GM12878 (cell line): ENCODE results near the gene CPLX1. TPM values are rescaled to one million over a fixed set of nuclear protein-coding genes. Genes with fewer than 3 reads are reported as not detected.
"Not testable (repeated sequence)": the region's sequence is repeated elsewhere in the genome, so short reads cannot be mapped to it uniquely, and the experiment has no call there.

ENCODE experiments used
- ATAC-seq: fragments of 200-7000 bp; cut with Tn5 transposase; 3 replicates; pipeline ENCODE4 v1.9.1; 2020; ENCODE audit warnings: mild to moderate bottlenecking, moderate library complexity
- BruUV-seq: library from RNA; stranded (reverse); fragments of 400-500 nt; replicated peaks from 2 replicates; lab custom pipeline; 2021; lab: Mats Ljungman, UMichigan
- CTCF ChIA-PET: fragments of 300-600 bp; sonication (Branson Sonifier 250); formaldehyde crosslinking; extraction: SDS; loops from one replicate; lab custom pipeline; 2021; ENCODE audit warnings: inconsistent platforms; lab: Yijun Ruan, JAX
- POLR2A ChIA-PET: fragments of 350-600 bp; formaldehyde crosslinking; extraction: SDS; loops from one replicate; lab custom pipeline; 2021; ENCODE audit warnings: inconsistent platforms; lab: Charles Lee
- RAD21 ChIA-PET: fragments of 300-600 bp; sonication (Branson Sonifier 250); formaldehyde crosslinking; loops from one replicate; lab custom pipeline; 2023; ENCODE audit warnings: antibody characterized with exemption; ENCODE audit not compliant: unreplicated experiment; lab: Charles Lee
- SMC1A ChIA-PET: fragments of 300-600 bp; sonication (Branson Sonifier 250); formaldehyde crosslinking; loops from one replicate; lab custom pipeline; 2023; ENCODE audit not compliant: unreplicated experiment, uncharacterized antibody; lab: Charles Lee
- DNase-seq: peaks from one replicate; pipeline ENCODE4 v3.0.0-alpha.2; 2011; ENCODE audit warnings: low read depth, low spot score
- FAIRE-seq: peaks from 3 replicates; lab custom pipeline; 2011; peaks lifted over from hg19 to GRCh38; lab: Jason Lieb, UNC
- H2AFZ ChIP-seq: 2 replicates; pipeline ENCODE4 v1.6.0; 2011; ENCODE audit warnings: low read depth, low read length, control low read depth; ENCODE audit not compliant: control insufficient read depth
- H3K27ac ChIP-seq: 2 replicates; pipeline ENCODE4 v1.5.1; 2011; ENCODE audit warnings: control low read depth; ENCODE audit not compliant: control insufficient read depth, insufficient read depth
- H3K27me3 ChIP-seq, 2 experiments: replicated peaks in 1 of 2; 2 replicates each; pipeline versions ENCODE4 v1.6.0 to v1.6.1; 2011; ENCODE audit warnings: low read length in 1 of 2; ENCODE audit not compliant: control insufficient read depth in 2 of 2, insufficient read depth in 2 of 2
- H3K36me3 ChIP-seq, 2 experiments: 2 replicates each; pipeline ENCODE4 v1.5.1; 2011; ENCODE audit warnings: low read length in 1 of 2; ENCODE audit not compliant: control insufficient read depth in 2 of 2, insufficient read depth in 2 of 2
- H3K4me1 ChIP-seq: 2 replicates; pipeline ENCODE4 v1.6.1; 2011; ENCODE audit warnings: mild to moderate bottlenecking, low read length, moderate library complexity, mixed read lengths; ENCODE audit not compliant: control insufficient read depth, insufficient read depth
- H3K4me2 ChIP-seq: 2 replicates; pipeline ENCODE4 v1.6.0; 2011; ENCODE audit warnings: control low read depth; ENCODE audit not compliant: control insufficient read depth, insufficient read depth
- H3K4me3 ChIP-seq: fragments of 200-600 bp; sonication (generic); 2 replicates; pipeline ENCODE4 v1.5.1; 2016
- H3K79me2 ChIP-seq: 2 replicates; pipeline ENCODE4 v1.6.0; 2011; ENCODE audit warnings: low read length; ENCODE audit not compliant: control insufficient read depth, insufficient read depth
- H3K9ac ChIP-seq: 2 replicates; pipeline ENCODE4 v1.8.0; 2011; ENCODE audit warnings: low read length, control low read depth, mixed read lengths; ENCODE audit not compliant: control insufficient read depth, insufficient read depth
- H3K9me3 ChIP-seq: replicated peaks from 3 replicates; pipeline ENCODE4 v1.5.1; 2011; ENCODE audit warnings: mild to moderate bottlenecking, low read length; ENCODE audit not compliant: control insufficient read depth, insufficient read depth
- H4K20me1 ChIP-seq: 2 replicates; pipeline ENCODE4 v1.6.0; 2011; ENCODE audit not compliant: control insufficient read depth, insufficient read depth
- SRF ChIP-seq, 2 experiments: IDR thresholded peaks; 2 replicates each; pipeline ENCODE4 v1.6.1; 2011; ENCODE audit warnings: low read depth in 2 of 2, low read length in 2 of 2, mild to moderate bottlenecking in 1 of 2, moderate library complexity in 1 of 2
- WGBS: methylation state at CpG from one replicate; pipeline ENCODE4 v1.1.6; 2016; ENCODE audit warnings: low lambda C conversion rate; ENCODE audit not compliant: insufficient replicate concordance, insufficient coverage; ENCODE audit errors: missing lambda C conversion rate; 5-methylcytosine and 5-hydroxymethylcytosine counted together
- in situ Hi-C: fragments of 300-500 bp; cut with MboI; formaldehyde crosslinking; loops from 9 replicates; pipeline ENCODE4 v1.14.3; 2018; ENCODE audit warnings: mixed read lengths
- intact Hi-C: fragments of 100-400 bp; cut with micrococcal nuclease; formaldehyde crosslinking; loops from one replicate; pipeline ENCODE4 v1.14.2; 2022; ENCODE audit not compliant: unreplicated experiment
- polyA plus RNA-seq, 11 experiments: library from polyadenylated mRNA; depleted of rRNA in 4 of 11; unstranded in 6 of 11; stranded (reverse) in 5 of 11; fragments of >200 nt; fragmentation: Nextera tagmentation in 4 of 11; fragmentation: Illumina TruSeq in 1 of 11; extraction: Ambion mirVana in 4 of 11; extraction: Trizol in 1 of 11; gene quantifications; 1 replicate in 1 of 11; 2 replicates in 10 of 11; pipeline versions ENCODE4 v1.2.1 to v1.2.3, GENCODE V29; 2011 to 2016; ENCODE audit warnings: inconsistent platforms in 2 of 11, missing spikeins in 2 of 11, low read depth in 1 of 11
- total RNA-seq, 4 experiments: library from RNA; depleted of rRNA in 3 of 4; stranded (reverse); fragments of >200 nt in 3 of 4; fragmentation: Illumina TruSeq in 1 of 4; extraction: Trizol in 1 of 4; gene quantifications; 2 replicates each; pipeline versions ENCODE4 v1.2.1 to v1.2.3, GENCODE V29; 2013 to 2021
- TF ChIP-seq, protein P1 (sequence below): IDR thresholded peaks from 2 replicates; pipeline ENCODE4 v1.6.1; 2012; ENCODE audit warnings: mild to moderate bottlenecking, low read depth, low read length

The CPLX1 gene
- total and polyA plus RNA-seq, 10 of the 15 experiments (the other 5 are each of a cell fraction or from before 2014, with no cell fraction given), result 0.04 to 1.2 (median 0.13) TPM; not detected in 5

DNA sequence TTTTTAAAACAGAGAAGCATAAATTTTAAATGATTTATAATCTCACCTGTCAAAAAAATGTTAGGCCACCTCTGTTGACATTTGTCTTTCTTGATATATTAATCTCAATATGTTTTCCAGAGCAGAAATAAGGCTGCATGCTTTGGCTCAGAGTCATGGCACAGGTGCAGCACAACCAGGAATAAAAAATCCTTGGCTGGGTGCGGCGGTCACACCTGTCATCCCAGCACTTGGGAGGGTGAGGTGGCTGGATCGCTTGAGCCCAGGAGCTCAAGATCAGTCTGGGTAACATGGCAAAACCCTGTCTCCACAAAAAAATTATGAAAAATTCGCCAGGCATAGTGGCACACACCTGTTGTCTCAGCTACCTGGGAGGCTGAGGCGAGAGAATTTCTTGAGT, 18.1 kb downstream of the CPLX1 start (continued):
- TF ChIP-seq, protein P1, sequence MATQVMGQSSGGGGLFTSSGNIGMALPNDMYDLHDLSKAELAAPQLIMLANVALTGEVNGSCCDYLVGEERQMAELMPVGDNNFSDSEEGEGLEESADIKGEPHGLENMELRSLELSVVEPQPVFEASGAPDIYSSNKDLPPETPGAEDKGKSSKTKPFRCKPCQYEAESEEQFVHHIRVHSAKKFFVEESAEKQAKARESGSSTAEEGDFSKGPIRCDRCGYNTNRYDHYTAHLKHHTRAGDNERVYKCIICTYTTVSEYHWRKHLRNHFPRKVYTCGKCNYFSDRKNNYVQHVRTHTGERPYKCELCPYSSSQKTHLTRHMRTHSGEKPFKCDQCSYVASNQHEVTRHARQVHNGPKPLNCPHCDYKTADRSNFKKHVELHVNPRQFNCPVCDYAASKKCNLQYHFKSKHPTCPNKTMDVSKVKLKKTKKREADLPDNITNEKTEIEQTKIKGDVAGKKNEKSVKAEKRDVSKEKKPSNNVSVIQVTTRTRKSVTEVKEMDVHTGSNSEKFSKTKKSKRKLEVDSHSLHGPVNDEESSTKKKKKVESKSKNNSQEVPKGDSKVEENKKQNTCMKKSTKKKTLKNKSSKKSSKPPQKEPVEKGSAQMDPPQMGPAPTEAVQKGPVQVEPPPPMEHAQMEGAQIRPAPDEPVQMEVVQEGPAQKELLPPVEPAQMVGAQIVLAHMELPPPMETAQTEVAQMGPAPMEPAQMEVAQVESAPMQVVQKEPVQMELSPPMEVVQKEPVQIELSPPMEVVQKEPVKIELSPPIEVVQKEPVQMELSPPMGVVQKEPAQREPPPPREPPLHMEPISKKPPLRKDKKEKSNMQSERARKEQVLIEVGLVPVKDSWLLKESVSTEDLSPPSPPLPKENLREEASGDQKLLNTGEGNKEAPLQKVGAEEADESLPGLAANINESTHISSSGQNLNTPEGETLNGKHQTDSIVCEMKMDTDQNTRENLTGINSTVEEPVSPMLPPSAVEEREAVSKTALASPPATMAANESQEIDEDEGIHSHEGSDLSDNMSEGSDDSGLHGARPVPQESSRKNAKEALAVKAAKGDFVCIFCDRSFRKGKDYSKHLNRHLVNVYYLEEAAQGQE, result no peak
- TF ChIP-seq SRF (IDR thresholded peaks at IDR 0.05; ENCODE audit: low read depth in 2 of 2, low read length in 2 of 2), result no peak

DNA sequence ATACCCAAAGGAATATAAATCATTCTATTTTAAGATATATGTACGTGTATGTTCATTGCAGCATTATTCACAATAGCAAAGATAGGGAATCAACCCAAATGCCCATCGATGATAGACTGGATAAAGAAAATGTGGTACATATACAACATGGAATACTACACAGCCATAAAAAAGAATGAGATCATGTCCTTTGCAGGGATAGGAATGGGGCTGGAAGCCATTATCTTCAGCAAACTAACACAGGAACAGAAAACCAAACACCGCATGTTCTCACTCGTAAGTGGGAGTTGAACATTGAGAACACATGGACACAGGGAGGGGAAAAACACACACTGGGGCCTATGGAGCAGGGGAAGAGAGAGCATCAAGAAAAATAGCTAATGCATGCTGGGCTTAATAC, 18.9 kb downstream of the CPLX1 start:
- SMC1A ChIA-PET, H3K9me3 ChIP-seq, H3K27me3 ChIP-seq, intact Hi-C loops, ATAC-seq, RAD21 ChIA-PET, CTCF ChIA-PET, H3K9ac ChIP-seq, H3K79me2 ChIP-seq, FAIRE-seq, H3K4me1 ChIP-seq, POLR2A ChIA-PET, H2AFZ ChIP-seq, H4K20me1 ChIP-seq, H3K36me3 ChIP-seq, H3K4me3 ChIP-seq, H3K27ac ChIP-seq, in situ Hi-C loops, H3K4me2 ChIP-seq, BruUV-seq, DNase-seq: not testable (repeated sequence)
- 79% methylated on average over 4 of the region's 4 CpGs for WGBS
